ENCODE data around the gene ZNF343.
A peak's percentile ranks its signal among the peaks of the same experiment; 100 is the strongest.

The ZNF343 gene

GRCh38 chr20:2516399-2516798 lies 7.7 kb upstream of the ZNF343 start:
- H3K4me2 ChIP-seq (ENCODE audit: low read length, poor library complexity, severe bottlenecking) = no peak overlapping the region
- H3K9ac ChIP-seq (ENCODE audit: low read length) = no peak overlapping the region
- H3K9me3 ChIP-seq (ENCODE audit: control insufficient read depth, low read length) = no peaks in the 10 kb centered on the region
- no peak overlapping the region for H3K18ac ChIP-seq (ENCODE audit: low read depth in 1 of 2, low read length in 2 of 2)
- no peak overlapping the region for H3K23ac ChIP-seq (ENCODE audit: low read length in 2 of 2)
- no peak for DNase-seq
- no peak overlapping the region for H2BK120ac ChIP-seq (ENCODE audit: low read depth, low read length)
- WGBS = 52% methylated on average over 2 of the region's 2 CpGs
- H2AK5ac ChIP-seq (ENCODE audit: low read length, severe bottlenecking) = no peak overlapping the region
- H3K4ac ChIP-seq (ENCODE audit: low read depth in 1 of 2, low read length in 2 of 2) = no peak overlapping the region
- H3K27me3 ChIP-seq (ENCODE audit: control insufficient read depth in 1 of 2, insufficient read depth in 1 of 2, low read length in 2 of 2) = no peaks in the 10 kb centered on the region
- no peak overlapping the region for H2AFZ ChIP-seq (ENCODE audit: low read depth, low read length)
- no peaks in the 10 kb centered on the region for H3K4me1 ChIP-seq (ENCODE audit: control insufficient read depth, insufficient read depth, low read depth, low read length)
- no peak overlapping the region for H3K14ac ChIP-seq (ENCODE audit: low read length in 2 of 2)
- no peaks in the 10 kb centered on the region for H3K36me3 ChIP-seq (ENCODE audit: control insufficient read depth in 1 of 2, insufficient read depth in 2 of 2, low read depth in 1 of 2, low read length in 2 of 2)
- no peak overlapping the region for H2BK5ac ChIP-seq (ENCODE audit: low read depth, low read length, poor library complexity, severe bottlenecking)
- H3K4me3 ChIP-seq (ENCODE audit: insufficient read depth in 1 of 2, low read depth in 1 of 2, low read length in 2 of 2) = no peak overlapping the region
- H4K91ac ChIP-seq (ENCODE audit: low read length) = no peak overlapping the region
- no peak overlapping the region for H3K27ac ChIP-seq (ENCODE audit: low read length, poor library complexity, severe bottlenecking)
- H3K79me1 ChIP-seq (replicated peaks; ENCODE audit: low read length, poor library complexity, severe bottlenecking) = no peaks in the 10 kb centered on the region
- no peak overlapping the region for H4K8ac ChIP-seq (ENCODE audit: low read length)
- H2BK15ac ChIP-seq (ENCODE audit: low read depth, poor library complexity, severe bottlenecking) = no peak overlapping the region
- no peak overlapping the region for H2BK12ac ChIP-seq (ENCODE audit: low read length in 2 of 2)

GRCh38 chr20:2515203-2515602 lies 6.5 kb upstream of the ZNF343 start:
- H4K8ac ChIP-seq (ENCODE audit: low read length) = no peak overlapping the region
- H3K79me1 ChIP-seq (replicated peaks; ENCODE audit: low read length, poor library complexity, severe bottlenecking) = no peaks in the 10 kb centered on the region
- no peak overlapping the region for H3K4ac ChIP-seq (ENCODE audit: low read depth in 1 of 2, low read length in 2 of 2)
- WGBS = no CpG with 5 or more reads among the region's 1 CpG
- no peak overlapping the region for H3K4me2 ChIP-seq (ENCODE audit: low read length, poor library complexity, severe bottlenecking)
- H3K14ac ChIP-seq (ENCODE audit: low read length in 2 of 2) = no peak overlapping the region
- H2AFZ ChIP-seq (ENCODE audit: low read depth, low read length) = no peak overlapping the region
- no peaks in the 10 kb centered on the region for H3K36me3 ChIP-seq (ENCODE audit: control insufficient read depth in 1 of 2, insufficient read depth in 2 of 2, low read depth in 1 of 2, low read length in 2 of 2)
- H2BK5ac ChIP-seq (ENCODE audit: low read depth, low read length, poor library complexity, severe bottlenecking) = no peak overlapping the region
- H2AK5ac ChIP-seq (ENCODE audit: low read length, severe bottlenecking) = no peak overlapping the region
- H3K27ac ChIP-seq (ENCODE audit: low read length, poor library complexity, severe bottlenecking) = no peak overlapping the region
- no peak overlapping the region for H2BK15ac ChIP-seq (ENCODE audit: low read depth, poor library complexity, severe bottlenecking)
- no peak overlapping the region for H3K9ac ChIP-seq (ENCODE audit: low read length)
- no peak overlapping the region for H3K4me3 ChIP-seq (ENCODE audit: insufficient read depth in 1 of 2, low read depth in 1 of 2, low read length in 2 of 2)
- DNase-seq = no peak
- H3K4me1 ChIP-seq (ENCODE audit: control insufficient read depth, insufficient read depth, low read depth, low read length) = no peaks in the 10 kb centered on the region
- H3K27me3 ChIP-seq (ENCODE audit: control insufficient read depth in 1 of 2, insufficient read depth in 1 of 2, low read length in 2 of 2) = no peaks in the 10 kb centered on the region
- no peak overlapping the region for H4K91ac ChIP-seq (ENCODE audit: low read length)
- H3K23ac ChIP-seq (ENCODE audit: low read length in 2 of 2) = no peak overlapping the region
- H3K9me3 ChIP-seq (ENCODE audit: control insufficient read depth, low read length) = no peaks in the 10 kb centered on the region
- H2BK12ac ChIP-seq (ENCODE audit: low read length in 2 of 2) = no peak overlapping the region
- no peak overlapping the region for H2BK120ac ChIP-seq (ENCODE audit: low read depth, low read length)
- no peak overlapping the region for H3K18ac ChIP-seq (ENCODE audit: low read depth in 1 of 2, low read length in 2 of 2)

- Histone ChIP-seq H3K4me2 (ENCODE audit: low read length, poor library complexity, severe bottlenecking) (peak overlapping the region; percentile 83), H3K9ac (ENCODE audit: low read length) (peak overlapping the region; percentile 98), H3K14ac (ENCODE audit: low read length in 2 of 2) (no peak overlapping the region), H3K9me3 (ENCODE audit: control insufficient read depth, low read length) (no peaks in the 10 kb centered on the region), H2BK5ac (ENCODE audit: low read depth, low read length, poor library complexity, severe bottlenecking) (no peak overlapping the region), H3K4me1 (ENCODE audit: control insufficient read depth, insufficient read depth, low read depth, low read length) (peaks cover 13% of the 10 kb centered on the region), H3K4me3 (ENCODE audit: insufficient read depth in 1 of 2, low read depth in 1 of 2, low read length in 2 of 2) (peak overlapping the region in 1 of 2 experiments; percentile 98), H2AFZ (ENCODE audit: low read depth, low read length) (no peak overlapping the region), H2BK15ac (ENCODE audit: low read depth, poor library complexity, severe bottlenecking) (no peak overlapping the region), H3K4ac (ENCODE audit: low read depth in 1 of 2, low read length in 2 of 2) (no peak overlapping the region), H3K79me1 (replicated peaks; ENCODE audit: low read length, poor library complexity, severe bottlenecking) (peaks cover 15% of the 10 kb centered on the region), H4K8ac (ENCODE audit: low read length) (no peak overlapping the region), H2BK12ac (ENCODE audit: low read length in 2 of 2) (no peak overlapping the region), H3K27me3 (ENCODE audit: control insufficient read depth in 1 of 2, insufficient read depth in 1 of 2, low read length in 2 of 2) (no peaks in the 10 kb centered on the region), H3K18ac (ENCODE audit: low read depth in 1 of 2, low read length in 2 of 2) (no peak overlapping the region), H2BK120ac (ENCODE audit: low read depth, low read length) (no peak overlapping the region), H2AK5ac (ENCODE audit: low read length, severe bottlenecking) (no peak overlapping the region), H3K27ac (ENCODE audit: low read length, poor library complexity, severe bottlenecking) (no peak overlapping the region), H3K23ac (ENCODE audit: low read length in 2 of 2) (no peak overlapping the region), H3K36me3 (ENCODE audit: control insufficient read depth in 1 of 2, insufficient read depth in 2 of 2, low read depth in 1 of 2, low read length in 2 of 2) (no peaks in the 10 kb centered on the region), H4K91ac (ENCODE audit: low read length) (no peak overlapping the region)
- WGBS = 100% methylated on average over 1 of the region's 3 CpGs
- DNase-seq = no peak
Observed at GRCh38 chr20:2509794-2510193, 1.1 kb upstream of the ZNF343 start.

GRCh38 chr20:2509468-2509781 lies 710 bp upstream of the ZNF343 start:
- no peak for DNase-seq
- peak overlapping the region; percentile 97 for H4K8ac ChIP-seq (ENCODE audit: low read length)
- H3K23ac ChIP-seq (ENCODE audit: low read length in 2 of 2) = no peak overlapping the region
- H2BK5ac ChIP-seq (ENCODE audit: low read depth, low read length, poor library complexity, severe bottlenecking) = no peak overlapping the region
- H2AK5ac ChIP-seq (ENCODE audit: low read length, severe bottlenecking) = no peak overlapping the region
- H3K36me3 ChIP-seq (ENCODE audit: control insufficient read depth in 1 of 2, insufficient read depth in 2 of 2, low read depth in 1 of 2, low read length in 2 of 2) = no peaks in the 10 kb centered on the region
- H4K91ac ChIP-seq (ENCODE audit: low read length) = no peak overlapping the region
- peak overlapping the region in 1 of 2 experiments; percentile 80 for H3K14ac ChIP-seq (ENCODE audit: low read length in 2 of 2)
- peak overlapping the region; percentile 76 to 91 for H3K18ac ChIP-seq (ENCODE audit: low read depth in 1 of 2, low read length in 2 of 2)
- peak overlapping the region; percentile 83 for H3K4me2 ChIP-seq (ENCODE audit: low read length, poor library complexity, severe bottlenecking)
- peak overlapping the region; percentile 97 for H2AFZ ChIP-seq (ENCODE audit: low read depth, low read length)
- no peak overlapping the region for H2BK15ac ChIP-seq (ENCODE audit: low read depth, poor library complexity, severe bottlenecking)
- no peak overlapping the region for H2BK12ac ChIP-seq (ENCODE audit: low read length in 2 of 2)
- H3K79me1 ChIP-seq (replicated peaks; ENCODE audit: low read length, poor library complexity, severe bottlenecking) = peaks cover 15% of the 10 kb centered on the region
- no peaks in the 10 kb centered on the region for H3K27me3 ChIP-seq (ENCODE audit: control insufficient read depth in 1 of 2, insufficient read depth in 1 of 2, low read length in 2 of 2)
- H3K9me3 ChIP-seq (ENCODE audit: control insufficient read depth, low read length) = no peaks in the 10 kb centered on the region
- H3K27ac ChIP-seq (ENCODE audit: low read length, poor library complexity, severe bottlenecking) = no peak overlapping the region
- H3K4me3 ChIP-seq (ENCODE audit: insufficient read depth in 1 of 2, low read depth in 1 of 2, low read length in 2 of 2) = peak overlapping the region; percentile 67 to 98
- peak overlapping the region; percentile 98 for H3K9ac ChIP-seq (ENCODE audit: low read length)
- peak overlapping the region in 1 of 2 experiments; percentile 19 for H3K4ac ChIP-seq (ENCODE audit: low read depth in 1 of 2, low read length in 2 of 2)
- no peak overlapping the region for H2BK120ac ChIP-seq (ENCODE audit: low read depth, low read length)
- peaks cover 13% of the 10 kb centered on the region for H3K4me1 ChIP-seq (ENCODE audit: control insufficient read depth, insufficient read depth, low read depth, low read length)
- WGBS = 17% methylated on average over 3 of the region's 9 CpGs

Measured in mesenchymal stem cell (in vitro differentiated cells and primary cell).